Vagina (tissue), 2 donors: Measurements from ENCODE around the gene CRABP1.

Source experiments
- POLR2AphosphoS5 ChIP-seq, 2 donors: sonication (generic); formaldehyde crosslinking; IDR thresholded peaks; one replicate each; pipeline ENCODE4 v1.9.0; 2017; ENCODE audit warnings: antibody characterized with exemption in 2 of 2, mild to moderate bottlenecking in 2 of 2, low read depth in 1 of 2; ENCODE audit not compliant: insufficient read depth in 1 of 2
- TF ChIP-seq, protein P1 (sequence below), 3 experiments: fragments of 450-650 bp in 2 of 3; fragments of 200-600 bp in 1 of 3; sonication (generic) in 1 of 3; IDR thresholded peaks; one replicate each; pipeline ENCODE4 v1.5.1; 2017 to 2019; ENCODE audit warnings: antibody characterized with exemption in 3 of 3, mild to moderate bottlenecking in 2 of 3, moderate library complexity in 2 of 3

- TF ChIP-seq, protein P1, sequence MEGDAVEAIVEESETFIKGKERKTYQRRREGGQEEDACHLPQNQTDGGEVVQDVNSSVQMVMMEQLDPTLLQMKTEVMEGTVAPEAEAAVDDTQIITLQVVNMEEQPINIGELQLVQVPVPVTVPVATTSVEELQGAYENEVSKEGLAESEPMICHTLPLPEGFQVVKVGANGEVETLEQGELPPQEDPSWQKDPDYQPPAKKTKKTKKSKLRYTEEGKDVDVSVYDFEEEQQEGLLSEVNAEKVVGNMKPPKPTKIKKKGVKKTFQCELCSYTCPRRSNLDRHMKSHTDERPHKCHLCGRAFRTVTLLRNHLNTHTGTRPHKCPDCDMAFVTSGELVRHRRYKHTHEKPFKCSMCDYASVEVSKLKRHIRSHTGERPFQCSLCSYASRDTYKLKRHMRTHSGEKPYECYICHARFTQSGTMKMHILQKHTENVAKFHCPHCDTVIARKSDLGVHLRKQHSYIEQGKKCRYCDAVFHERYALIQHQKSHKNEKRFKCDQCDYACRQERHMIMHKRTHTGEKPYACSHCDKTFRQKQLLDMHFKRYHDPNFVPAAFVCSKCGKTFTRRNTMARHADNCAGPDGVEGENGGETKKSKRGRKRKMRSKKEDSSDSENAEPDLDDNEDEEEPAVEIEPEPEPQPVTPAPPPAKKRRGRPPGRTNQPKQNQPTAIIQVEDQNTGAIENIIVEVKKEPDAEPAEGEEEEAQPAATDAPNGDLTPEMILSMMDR (IDR thresholded peaks at IDR 0.05), result no peak
- TF ChIP-seq POLR2AphosphoS5 (IDR thresholded peaks at IDR 0.05; ENCODE audit: insufficient read depth in 1 of 2, low read depth in 1 of 2), result no peak
Measured at GRCh38 chr15:78391781-78392180, 51.6 kb downstream of the CRABP1 start.
